Natural killer cell (primary cell): ENCODE measurements around the gene DIP2C. TPM values are rescaled to one million over a fixed set of nuclear protein-coding genes. Genes with fewer than 3 reads are reported as not detected.

Experiments used
- ATAC-seq, 3 donors: fragments of 150-1000 bp in 2 of 3; fragments of 200-7000 bp in 1 of 3; cut with Tn5 transposase; 1 replicate in 1 of 3; 2 replicates in 2 of 3; pipeline ENCODE4 v1.10.0; 2021; ENCODE audit warnings: mild to moderate bottlenecking in 2 of 3, moderate library complexity in 2 of 3
- DNase-seq, 2 donors: peaks; one replicate each; pipeline versions ENCODE4 v3.0.0 to v3.0.0-alpha.2; 2013 to 2021; ENCODE audit warnings: mixed read lengths in 1 of 2
- H3K27ac ChIP-seq: one replicate; pipeline ENCODE4 v1.5.1; 2013; ENCODE audit warnings: mild to moderate bottlenecking, low read length
- H3K27me3 ChIP-seq: one replicate; pipeline ENCODE4 v1.6.1; 2013; ENCODE audit warnings: low read length; ENCODE audit not compliant: control insufficient read depth, insufficient read depth
- H3K36me3 ChIP-seq: one replicate; pipeline ENCODE4 v1.6.1; 2013; ENCODE audit warnings: low read length; ENCODE audit not compliant: control insufficient read depth, insufficient read depth
- H3K4me1 ChIP-seq: one replicate; pipeline ENCODE4 v1.6.1; 2013; ENCODE audit warnings: low read length; ENCODE audit not compliant: control insufficient read depth, insufficient read depth
- H3K4me3 ChIP-seq: one replicate; pipeline ENCODE4 v1.5.1; 2013; ENCODE audit warnings: low read length
- H3K9me3 ChIP-seq: one replicate; pipeline ENCODE4 v1.6.1; 2013; ENCODE audit warnings: low read length; ENCODE audit not compliant: control insufficient read depth, insufficient read depth
- H3K27ac Mint-ChIP-seq, 2 donors: one replicate each; pipeline ENCODE4 v1.8.0; 2022; ENCODE audit warnings: mild to moderate bottlenecking in 2 of 2, mixed read lengths in 2 of 2, moderate library complexity in 1 of 2
- H3K27me3 Mint-ChIP-seq, 2 donors: one replicate each; pipeline ENCODE4 v1.8.0; 2022; ENCODE audit warnings: low read depth in 2 of 2, mixed read lengths in 2 of 2
- H3K36me3 Mint-ChIP-seq: one replicate; pipeline ENCODE4 v1.8.0; 2022; ENCODE audit warnings: mixed read lengths
- H3K4me1 Mint-ChIP-seq, 2 donors: one replicate each; pipeline ENCODE4 v1.8.0; 2022; ENCODE audit warnings: mixed read lengths in 2 of 2
- H3K4me3 Mint-ChIP-seq: one replicate; pipeline ENCODE4 v1.8.0; 2022; ENCODE audit warnings: mild to moderate bottlenecking, moderate library complexity, mixed read lengths
- H3K9me3 Mint-ChIP-seq, 2 donors: one replicate each; pipeline ENCODE4 v1.8.0; 2022; ENCODE audit warnings: mixed read lengths in 2 of 2
- WGBS: methylation state at CpG from one replicate; pipeline ENCODE4 v1.1.7; 2013; ENCODE audit warnings: missing lambda C conversion rate; ENCODE audit not compliant: insufficient coverage; 5-methylcytosine and 5-hydroxymethylcytosine counted together
- intact Hi-C: fragments of 100-400 bp; cut with micrococcal nuclease; formaldehyde crosslinking; loops from one replicate; pipeline ENCODE4 v1.14.2; 2022
- total RNA-seq, 4 donors: library from RNA; stranded (reverse); fragments of 120-200 nt in 1 of 4; gene quantifications; one replicate each; pipeline versions ENCODE4 v1.2.3 to v1.2.4, GENCODE V29; 2013 to 2022
- TF ChIP-seq, protein P1 (sequence below): fragments of 200-600 bp; IDR thresholded peaks from one replicate; pipeline ENCODE4 v1.8.0; 2022; ENCODE audit warnings: antibody characterized with exemption

The DIP2C gene
- total RNA-seq, 3 donors from 2014 or later (not counting 1 experiment from before 2014, with no cell fraction given): 1.5 to 5.8 (median 3.8) TPM

DNA sequence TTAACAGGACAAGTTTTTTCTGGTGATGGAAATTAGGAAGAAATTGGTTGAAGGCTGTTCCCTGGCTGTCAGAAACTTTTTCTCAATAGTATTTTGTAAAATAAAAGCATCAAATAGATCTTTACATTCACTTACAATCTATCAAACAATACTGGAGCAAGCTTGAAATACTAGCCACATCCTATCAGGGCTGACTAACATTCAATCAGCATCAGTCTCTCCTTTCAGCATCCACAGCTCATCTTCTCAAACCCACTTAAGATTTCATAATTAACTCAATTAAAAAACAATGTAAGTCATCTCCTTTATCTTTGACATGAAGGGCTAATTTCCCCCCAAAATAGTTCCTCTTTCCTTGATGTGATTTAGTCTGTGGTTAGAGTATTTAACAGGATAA is 80.2 kb downstream of the DIP2C start:
- H3K4me3 ChIP-seq: no peak overlapping the region

DNA sequence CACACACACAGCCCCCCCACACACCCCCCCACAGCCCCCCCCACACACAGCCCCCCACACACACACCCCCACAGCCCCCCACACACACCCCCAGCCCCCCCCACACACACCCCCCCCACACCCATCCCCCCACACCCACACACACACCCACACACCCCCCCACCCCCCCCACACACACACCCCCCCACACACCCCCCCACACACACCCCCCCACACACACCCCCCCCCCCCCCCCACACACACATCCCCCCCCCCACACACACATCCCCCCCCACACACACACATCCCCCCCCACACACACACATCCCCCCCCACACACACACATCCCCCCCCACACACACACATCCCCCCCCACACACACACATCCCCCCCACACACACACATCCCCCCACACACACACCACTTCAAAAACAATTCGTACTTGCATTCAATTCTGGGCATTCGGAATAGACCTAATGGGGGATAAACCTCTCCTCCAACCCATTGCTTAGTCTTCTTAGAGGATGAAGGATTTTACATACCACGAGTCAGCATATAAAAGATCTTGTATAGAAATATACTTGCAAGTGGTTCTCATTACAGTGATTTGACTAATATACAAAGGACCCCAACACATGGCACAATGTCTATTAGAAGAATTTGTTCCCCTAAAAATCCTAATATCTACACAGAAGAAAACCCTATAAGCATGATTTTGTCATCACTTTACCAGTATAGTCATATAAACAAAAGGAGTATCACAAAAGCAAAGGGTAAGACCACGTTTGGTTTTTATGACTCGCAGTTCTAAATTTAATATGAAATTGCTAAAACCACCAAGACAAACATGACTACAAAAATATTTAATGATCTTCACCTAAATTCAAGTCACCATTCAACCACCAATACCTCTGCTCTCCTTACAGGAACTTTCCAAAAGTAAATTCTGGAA is 80.9 kb downstream of the DIP2C start:
- H3K4me1 Mint-ChIP-seq: no peaks in the 10 kb centered on the region
- H3K27me3 Mint-ChIP-seq: peaks cover 6 to 11% of the 10 kb centered on the region in 2 donors
- no peaks in the 10 kb centered on the region for H3K9me3 ChIP-seq
- H3K4me3 ChIP-seq: no peak overlapping the region
- ATAC-seq (no peak), DNase-seq (no peak)
- no peaks in the 10 kb centered on the region for H3K36me3 ChIP-seq
- TF ChIP-seq, protein P1, sequence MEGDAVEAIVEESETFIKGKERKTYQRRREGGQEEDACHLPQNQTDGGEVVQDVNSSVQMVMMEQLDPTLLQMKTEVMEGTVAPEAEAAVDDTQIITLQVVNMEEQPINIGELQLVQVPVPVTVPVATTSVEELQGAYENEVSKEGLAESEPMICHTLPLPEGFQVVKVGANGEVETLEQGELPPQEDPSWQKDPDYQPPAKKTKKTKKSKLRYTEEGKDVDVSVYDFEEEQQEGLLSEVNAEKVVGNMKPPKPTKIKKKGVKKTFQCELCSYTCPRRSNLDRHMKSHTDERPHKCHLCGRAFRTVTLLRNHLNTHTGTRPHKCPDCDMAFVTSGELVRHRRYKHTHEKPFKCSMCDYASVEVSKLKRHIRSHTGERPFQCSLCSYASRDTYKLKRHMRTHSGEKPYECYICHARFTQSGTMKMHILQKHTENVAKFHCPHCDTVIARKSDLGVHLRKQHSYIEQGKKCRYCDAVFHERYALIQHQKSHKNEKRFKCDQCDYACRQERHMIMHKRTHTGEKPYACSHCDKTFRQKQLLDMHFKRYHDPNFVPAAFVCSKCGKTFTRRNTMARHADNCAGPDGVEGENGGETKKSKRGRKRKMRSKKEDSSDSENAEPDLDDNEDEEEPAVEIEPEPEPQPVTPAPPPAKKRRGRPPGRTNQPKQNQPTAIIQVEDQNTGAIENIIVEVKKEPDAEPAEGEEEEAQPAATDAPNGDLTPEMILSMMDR: no peak
- no peaks in the 10 kb centered on the region for H3K4me1 ChIP-seq
- H3K9me3 Mint-ChIP-seq: no peaks in the 10 kb centered on the region
- H3K27ac Mint-ChIP-seq: peak overlapping the region; percentile 10 to 65
- H3K36me3 Mint-ChIP-seq: no peaks in the 10 kb centered on the region
- H3K4me3 Mint-ChIP-seq: no peak overlapping the region
- 35% methylated on average over 2 of the region's 5 CpGs for WGBS
- no peak overlapping the region for H3K27ac ChIP-seq
- intact Hi-C loops: no loop called here
- no peaks in the 10 kb centered on the region for H3K27me3 ChIP-seq

More for the DNA sequence above, 80.2 kb downstream of the DIP2C start:
- DNase-seq (no peak), ATAC-seq (no peak)
- Mint-ChIP-seq H3K27me3 (peaks cover 3 to 11% of the 10 kb centered on the region in 2 donors), H3K9me3 (no peaks in the 10 kb centered on the region), H3K4me3 (no peak overlapping the region), H3K36me3 (no peaks in the 10 kb centered on the region), H3K27ac (peak overlapping the region; percentile 10 to 65), H3K4me1 (no peaks in the 10 kb centered on the region)
- Histone ChIP-seq H3K9me3 (no peaks in the 10 kb centered on the region), H3K27ac (no peak overlapping the region), H3K27me3 (no peaks in the 10 kb centered on the region), H3K4me1 (no peaks in the 10 kb centered on the region), H3K36me3 (no peaks in the 10 kb centered on the region)
- intact Hi-C loops: no loop called here
- TF ChIP-seq, protein P1: no peak

DNA sequence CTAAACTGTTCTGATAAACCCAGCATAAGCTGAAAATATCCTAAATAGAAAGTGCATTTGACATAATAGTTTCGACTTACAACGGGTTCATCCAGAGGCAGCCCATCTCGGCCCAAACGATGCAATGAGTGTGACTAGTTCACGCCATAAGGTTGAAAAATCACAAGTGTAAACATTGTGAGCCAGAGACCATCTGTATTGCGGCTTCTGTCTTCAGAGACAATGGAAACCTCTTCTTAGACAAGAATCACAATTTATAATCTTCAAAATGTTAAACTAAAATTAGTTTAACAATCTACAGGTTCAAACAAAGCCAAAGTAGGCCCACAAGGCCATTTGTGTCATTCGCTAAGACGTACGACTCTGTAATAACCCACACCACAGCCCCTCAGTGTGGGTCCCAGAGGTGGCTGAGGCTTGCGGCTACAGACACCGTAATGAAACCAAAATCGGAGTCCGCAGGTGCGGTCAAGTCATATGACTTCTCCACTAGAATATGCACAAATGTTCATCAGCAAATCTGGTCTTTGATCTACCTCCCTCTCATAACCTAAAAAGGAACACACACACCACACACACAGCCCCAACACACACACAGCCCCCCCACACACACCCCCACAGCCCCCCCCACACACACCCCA is 81.8 kb downstream of the DIP2C start:
- H3K4me3 ChIP-seq: no peak overlapping the region
- WGBS: 86% methylated on average over 14 of the region's 14 CpGs
- Mint-ChIP-seq H3K4me1 (no peaks in the 10 kb centered on the region), H3K9me3 (no peaks in the 10 kb centered on the region), H3K27me3 (peaks cover 6 to 12% of the 10 kb centered on the region in 2 donors), H3K36me3 (no peaks in the 10 kb centered on the region), H3K27ac (no peak overlapping the region), H3K4me3 (no peak overlapping the region)
- no peaks in the 10 kb centered on the region for H3K9me3 ChIP-seq
- H3K4me1 ChIP-seq: no peaks in the 10 kb centered on the region
- no peaks in the 10 kb centered on the region for H3K27me3 ChIP-seq
- no peak overlapping the region for H3K27ac ChIP-seq
- ATAC-seq (no peak), DNase-seq (no peak)
- intact Hi-C loops: no loop called here
- TF ChIP-seq, protein P1: no peak
- no peaks in the 10 kb centered on the region for H3K36me3 ChIP-seq
